Inflammatory macrophage (primary cell): Measurements from ENCODE around the gene WNK1.
A peak's percentile ranks its signal among the peaks of the same experiment; 100 is the strongest.
"Not testable (repeated sequence)": the region's sequence is repeated elsewhere in the genome, so short reads cannot be mapped to it uniquely, and the experiment has no call there.

Experiments used
- DNase-seq, 2 donors: peaks; one replicate each; pipeline ENCODE4 v3.0.0-alpha.2; 2020 to 2022

The WNK1 gene

GRCh38 chr12:749751-750270, 2.6 kb upstream of the WNK1 start:
- no peak for DNase-seq

- no peak for DNase-seq
Observed at GRCh38 chr12:750366-751191, 1.8 kb upstream of the WNK1 start.

- peak; percentile 97 for DNase-seq
Observed at GRCh38 chr12:751192-751998, 984 bp upstream of the WNK1 start.

GRCh38 chr12:752695-753610, 574 bp downstream of the WNK1 start:
- DNase-seq: peak; percentile 43 to 61

GRCh38 chr12:753611-754472, 1.5 kb downstream of the WNK1 start:
- peak; percentile 34 to 36 for DNase-seq

- DNase-seq: no peak
Observed at GRCh38 chr12:754473-754820, 2.1 kb downstream of the WNK1 start.

- DNase-seq: peak; percentile 77 to 91
Observed at GRCh38 chr12:754851-755562, 2.6 kb downstream of the WNK1 start.

GRCh38 chr12:759628-760027, 7.2 kb downstream of the WNK1 start:
- no peak for DNase-seq

- no peak for DNase-seq
Observed at GRCh38 chr12:761256-761655, 8.9 kb downstream of the WNK1 start.

GRCh38 chr12:765840-766239, 13.5 kb downstream of the WNK1 start:
- DNase-seq: no peak

GRCh38 chr12:768434-768833, 16.1 kb downstream of the WNK1 start:
- DNase-seq: no peak

- DNase-seq: peak in 1 of 2 donors; percentile 48
Observed at GRCh38 chr12:770479-770878, 18.1 kb downstream of the WNK1 start.

- no peak for DNase-seq
Observed at GRCh38 chr12:772056-772697, 19.8 kb downstream of the WNK1 start.

- DNase-seq: peak in 1 of 2 donors; percentile 42
Observed at GRCh38 chr12:774051-774614, 21.8 kb downstream of the WNK1 start.

- not testable (repeated sequence) for DNase-seq
Observed at GRCh38 chr12:775973-776771, 23.8 kb downstream of the WNK1 start.

GRCh38 chr12:776772-777373, 24.5 kb downstream of the WNK1 start:
- not testable (repeated sequence) for DNase-seq

GRCh38 chr12:777550-778047, 25.2 kb downstream of the WNK1 start:
- no peak for DNase-seq

GRCh38 chr12:778615-779014, 26.2 kb downstream of the WNK1 start:
- no peak for DNase-seq
